ENCODE data around the gene LRRC10. TPM values are rescaled to one million over a fixed set of nuclear protein-coding genes. Genes with fewer than 3 reads are reported as not detected.

The LRRC10 gene
- total RNA-seq, 4 donors from 2014 or later, result not detected

- no peak for TF ChIP-seq CTCF (IDR thresholded peaks at IDR 0.05; ENCODE audit: low read depth)
Measured at GRCh38 chr12:69641546-69641945, 30.8 kb upstream of the LRRC10 start.

GRCh38 chr12:69639400-69640016 lies 28.8 kb upstream of the LRRC10 start:
- no peak for TF ChIP-seq CTCF (IDR thresholded peaks at IDR 0.05; ENCODE audit: low read depth)

GRCh38 chr12:69633061-69633460 lies 22.4 kb upstream of the LRRC10 start:
- TF ChIP-seq CTCF (IDR thresholded peaks at IDR 0.05; ENCODE audit: low read depth), result no peak

- TF ChIP-seq CTCF (IDR thresholded peaks at IDR 0.05; ENCODE audit: low read depth), result no peak
Measured at GRCh38 chr12:69630191-69630590, 19.5 kb upstream of the LRRC10 start.

GRCh38 chr12:69627501-69627900 lies 16.8 kb upstream of the LRRC10 start:
- TF ChIP-seq CTCF (IDR thresholded peaks at IDR 0.05; ENCODE audit: low read depth), result no peak

GRCh38 chr12:69623970-69624369 lies 13.3 kb upstream of the LRRC10 start:
- no peak for TF ChIP-seq CTCF (IDR thresholded peaks at IDR 0.05; ENCODE audit: low read depth)

GRCh38 chr12:69621551-69621950 lies 10.8 kb upstream of the LRRC10 start:
- TF ChIP-seq CTCF (IDR thresholded peaks at IDR 0.05; ENCODE audit: low read depth), result no peak
